CD14-positive monocyte (primary cell): ENCODE data around the gene WASHC4. TPM values are rescaled to one million over a fixed set of nuclear protein-coding genes. Genes with fewer than 3 reads are reported as not detected.

Source experiments
- DNase-seq, 3 donors: peaks; one replicate each; pipeline ENCODE4 v3.0.0-alpha.2; 2011 to 2022
- H2AFZ ChIP-seq: 2 replicates; pipeline ENCODE4 v1.6.0; 2012; ENCODE audit warnings: mild to moderate bottlenecking, low read depth, low read length, inconsistent platforms; ENCODE audit not compliant: insufficient read depth, poor library complexity, severe bottlenecking
- H3K27ac ChIP-seq, 2 donors: 1 replicate in 1 of 2; 2 replicates in 1 of 2; pipeline ENCODE4 v1.5.1; 2012 to 2013; ENCODE audit warnings: low read length in 2 of 2, control low read depth in 1 of 2, inconsistent platforms in 1 of 2, low read depth in 1 of 2, mild to moderate bottlenecking in 1 of 2
- H3K27me3 ChIP-seq, 2 donors: one replicate each; pipeline versions ENCODE4 v1.6.0 to v1.6.1; 2011 to 2013; ENCODE audit warnings: low read length in 2 of 2; ENCODE audit not compliant: control insufficient read depth in 2 of 2, insufficient read depth in 2 of 2
- H3K36me3 ChIP-seq, 2 donors: replicated peaks in 1 of 2; 1 replicate in 1 of 2; 2 replicates in 1 of 2; pipeline versions ENCODE4 v1.5.1 to v1.6.1; 2012 to 2013; ENCODE audit warnings: low read length in 2 of 2, control low read depth in 1 of 2, inconsistent platforms in 1 of 2, mild to moderate bottlenecking in 1 of 2; ENCODE audit not compliant: insufficient read depth in 2 of 2, control insufficient read depth in 1 of 2
- H3K4me1 ChIP-seq, 2 donors: 1 replicate in 1 of 2; 2 replicates in 1 of 2; pipeline versions ENCODE4 v1.5.1 to v1.6.1; 2012 to 2013; ENCODE audit warnings: low read length in 2 of 2, control low read depth in 1 of 2, inconsistent platforms in 1 of 2, mild to moderate bottlenecking in 1 of 2, moderate library complexity in 1 of 2; ENCODE audit not compliant: insufficient read depth in 2 of 2, control insufficient read depth in 1 of 2
- H3K4me2 ChIP-seq: replicated peaks from 2 replicates; pipeline ENCODE3; 2012; ENCODE audit warnings: low read length, moderate library complexity, mild to moderate bottlenecking; ENCODE audit not compliant: poor library complexity, severe bottlenecking; ENCODE audit errors: extremely low read depth
- H3K4me3 ChIP-seq, 3 experiments: fragments of 200-600 bp in 1 of 3; sonication (generic) in 1 of 3; replicated peaks in 1 of 3; 1 replicate in 2 of 3; 2 replicates in 1 of 3; pipeline ENCODE4 v1.5.1; 2011 to 2013; ENCODE audit warnings: low read length in 3 of 3, mild to moderate bottlenecking in 3 of 3, control low read depth in 2 of 3, low read depth in 2 of 3, inconsistent platforms in 1 of 3, moderate library complexity in 1 of 3
- H3K79me2 ChIP-seq: 2 replicates; pipeline ENCODE4 v1.6.0; 2012; ENCODE audit warnings: mild to moderate bottlenecking, control low read depth, inconsistent platforms, low read length, moderate library complexity; ENCODE audit not compliant: insufficient read depth
- H3K9ac ChIP-seq: 2 replicates; pipeline ENCODE4 v1.6.0; 2017; ENCODE audit warnings: low read length, mild to moderate bottlenecking; ENCODE audit not compliant: insufficient read depth, poor library complexity, severe bottlenecking
- H3K9me3 ChIP-seq, 2 donors: replicated peaks in 1 of 2; 1 replicate in 1 of 2; 2 replicates in 1 of 2; pipeline versions ENCODE4 v1.5.1 to v1.6.1; 2012 to 2013; ENCODE audit warnings: low read length in 2 of 2, control low read depth in 1 of 2; ENCODE audit not compliant: control insufficient read depth in 1 of 2, insufficient read depth in 1 of 2
- H4K20me1 ChIP-seq: 2 replicates; pipeline ENCODE4 v1.6.0; 2012; ENCODE audit warnings: mild to moderate bottlenecking, low read length, control low read depth, moderate library complexity; ENCODE audit not compliant: insufficient read depth
- H3K27ac Mint-ChIP-seq, 7 donors: one replicate each; pipeline ENCODE4 v1.8.0; 2020; ENCODE audit warnings: mild to moderate bottlenecking in 7 of 7, mixed read lengths in 7 of 7, moderate library complexity in 6 of 7, inconsistent platforms in 2 of 7
- H3K27me3 Mint-ChIP-seq, 3 donors: one replicate each; pipeline ENCODE4 v1.8.0; 2021 to 2022; ENCODE audit warnings: low read depth in 3 of 3, mild to moderate bottlenecking in 3 of 3, mixed read lengths in 3 of 3, moderate library complexity in 3 of 3, inconsistent platforms in 1 of 3
- H3K36me3 Mint-ChIP-seq, 2 donors: one replicate each; pipeline ENCODE4 v1.8.0; 2020; ENCODE audit warnings: mixed read lengths in 2 of 2, inconsistent platforms in 1 of 2, mild to moderate bottlenecking in 1 of 2
- H3K4me1 Mint-ChIP-seq: one replicate; pipeline ENCODE4 v1.8.0; 2020; ENCODE audit warnings: mild to moderate bottlenecking, mixed read lengths
- H3K4me3 Mint-ChIP-seq, 2 donors: one replicate each; pipeline ENCODE4 v1.8.0; 2020; ENCODE audit warnings: mild to moderate bottlenecking in 2 of 2, mixed read lengths in 2 of 2, moderate library complexity in 1 of 2
- H3K9me3 Mint-ChIP-seq, 7 donors: one replicate each; pipeline ENCODE4 v1.8.0; 2020 to 2022; ENCODE audit warnings: mixed read lengths in 7 of 7, mild to moderate bottlenecking in 6 of 7, moderate library complexity in 6 of 7, inconsistent platforms in 2 of 7
- WGBS: methylation state at CpG from one replicate; pipeline ENCODE4 v1.1.5; 2013; ENCODE audit warnings: missing lambda C conversion rate; ENCODE audit not compliant: insufficient coverage; 5-methylcytosine and 5-hydroxymethylcytosine counted together
- intact Hi-C, 2 donors: fragments of 100-400 bp; cut with micrococcal nuclease; formaldehyde crosslinking; loops; one replicate each; pipeline versions ENCODE4 v1.15.0 to v1.15.1; 2023
- polyA plus RNA-seq, 3 donors: library from polyadenylated mRNA; depleted of rRNA in 1 of 3; unstranded in 2 of 3; stranded (reverse) in 1 of 3; fragments of 300-500 nt in 2 of 3; fragments of >200 nt in 1 of 3; fragmentation: Illumina TruSeq in 2 of 3; gene quantifications; 1 replicate in 2 of 3; 2 replicates in 1 of 3; pipeline ENCODE4 v1.2.3, GENCODE V29; 2012 to 2021
- TF ChIP-seq, protein P1 (sequence below): fragments of 200-600 bp; IDR thresholded peaks from one replicate; pipeline ENCODE4 v1.8.0; 2022; ENCODE audit warnings: antibody characterized with exemption, mild to moderate bottlenecking

WASHC4 gene
- polyA plus RNA-seq, 3 donors: 62.6 to 95.3 (median 69.0) TPM

DNA sequence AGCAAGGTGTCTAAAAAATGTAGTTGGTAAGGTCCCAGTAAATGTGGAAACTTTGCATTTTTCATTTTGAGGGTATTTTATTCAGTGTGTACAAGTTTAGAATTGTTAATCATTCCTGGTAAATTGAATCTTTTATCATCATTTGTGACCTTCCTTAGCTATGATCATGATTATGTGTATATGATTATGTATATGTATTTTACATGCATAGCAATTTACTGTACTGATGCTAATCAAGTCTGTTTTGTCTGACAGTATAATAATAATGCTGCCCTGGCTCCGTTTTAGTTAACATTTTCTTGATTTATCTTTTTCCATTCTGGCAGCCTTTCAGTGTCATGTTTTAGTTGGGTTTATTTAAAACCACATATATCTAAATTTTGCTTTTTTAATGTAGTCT, 9.4 kb downstream of the WASHC4 start:
- peaks cover 81 to 88% of the 10 kb centered on the region in 2 donors for H3K36me3 Mint-ChIP-seq
- intact Hi-C loops: loop anchor here (10.0 kb wide), 3 partner anchors 1152 to 1182 kb away; partner anchors contain the start of genes HSP90B1 (in 1 of the 2) and TDG (in 1 of the 2)
- Histone ChIP-seq H3K27me3 (no peaks in the 10 kb centered on the region), H2AFZ (no peak overlapping the region), H3K79me2 (peaks cover 64% of the 10 kb centered on the region), H3K36me3 (peaks cover 94 to 100% of the 10 kb centered on the region in 2 donors), H3K4me1 (peaks cover 0 to 11% of the 10 kb centered on the region in 2 donors), H3K27ac (no peak overlapping the region), H4K20me1 (peaks cover 100% of the 10 kb centered on the region), H3K9me3 (no peaks in the 10 kb centered on the region), H3K4me3 (no peak overlapping the region), H3K4me2 (no peak overlapping the region), H3K9ac (no peak overlapping the region)
- peaks cover 0 to under 1% (median 0%) of the 10 kb centered on the region in 7 donors for H3K9me3 Mint-ChIP-seq
- no peaks in the 10 kb centered on the region for H3K27me3 Mint-ChIP-seq
- WGBS: no CpG with 5 or more reads among the region's 1 CpG
- no peak overlapping the region for H3K4me3 Mint-ChIP-seq
- H3K4me1 Mint-ChIP-seq: peaks cover 17% of the 10 kb centered on the region
- H3K27ac Mint-ChIP-seq: no peak overlapping the region
- TF ChIP-seq, protein P1, sequence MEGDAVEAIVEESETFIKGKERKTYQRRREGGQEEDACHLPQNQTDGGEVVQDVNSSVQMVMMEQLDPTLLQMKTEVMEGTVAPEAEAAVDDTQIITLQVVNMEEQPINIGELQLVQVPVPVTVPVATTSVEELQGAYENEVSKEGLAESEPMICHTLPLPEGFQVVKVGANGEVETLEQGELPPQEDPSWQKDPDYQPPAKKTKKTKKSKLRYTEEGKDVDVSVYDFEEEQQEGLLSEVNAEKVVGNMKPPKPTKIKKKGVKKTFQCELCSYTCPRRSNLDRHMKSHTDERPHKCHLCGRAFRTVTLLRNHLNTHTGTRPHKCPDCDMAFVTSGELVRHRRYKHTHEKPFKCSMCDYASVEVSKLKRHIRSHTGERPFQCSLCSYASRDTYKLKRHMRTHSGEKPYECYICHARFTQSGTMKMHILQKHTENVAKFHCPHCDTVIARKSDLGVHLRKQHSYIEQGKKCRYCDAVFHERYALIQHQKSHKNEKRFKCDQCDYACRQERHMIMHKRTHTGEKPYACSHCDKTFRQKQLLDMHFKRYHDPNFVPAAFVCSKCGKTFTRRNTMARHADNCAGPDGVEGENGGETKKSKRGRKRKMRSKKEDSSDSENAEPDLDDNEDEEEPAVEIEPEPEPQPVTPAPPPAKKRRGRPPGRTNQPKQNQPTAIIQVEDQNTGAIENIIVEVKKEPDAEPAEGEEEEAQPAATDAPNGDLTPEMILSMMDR: no peak
- no peak for DNase-seq

DNA sequence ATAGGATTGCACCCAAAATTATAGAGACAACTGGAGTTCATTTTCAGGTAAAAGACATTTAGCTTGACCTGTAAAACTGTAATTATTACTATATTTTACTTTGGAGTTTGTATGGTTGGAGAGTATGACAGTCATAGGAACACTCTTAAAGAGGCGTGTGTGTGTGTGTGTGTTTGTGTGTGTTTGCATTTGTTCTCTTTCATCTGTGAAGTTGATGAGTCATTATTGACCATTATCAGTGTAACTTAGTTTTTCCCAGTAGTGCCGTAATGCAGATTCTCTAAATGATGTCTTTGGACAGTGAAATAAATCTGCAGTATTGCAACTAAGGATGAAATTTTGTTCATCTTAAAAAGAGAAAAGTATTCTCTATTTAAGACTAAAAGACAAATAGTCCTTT, 13.0 kb downstream of the WASHC4 start:
- peaks cover 100% of the 10 kb centered on the region for H4K20me1 ChIP-seq
- H3K4me1 ChIP-seq: no peaks in the 10 kb centered on the region
- H3K9me3 Mint-ChIP-seq: no peaks in the 10 kb centered on the region
- no peak overlapping the region for H3K9ac ChIP-seq
- no peak overlapping the region for H3K4me3 Mint-ChIP-seq
- DNase-seq: no peak
- H3K36me3 Mint-ChIP-seq: peaks cover 82 to 92% of the 10 kb centered on the region in 2 donors
- H3K4me1 Mint-ChIP-seq: no peaks in the 10 kb centered on the region
- no peaks in the 10 kb centered on the region for H3K27me3 Mint-ChIP-seq
- H3K36me3 ChIP-seq: peaks cover 98 to 99% of the 10 kb centered on the region in 2 donors
- H3K27ac ChIP-seq: no peak overlapping the region
- H3K27me3 ChIP-seq: no peaks in the 10 kb centered on the region
- TF ChIP-seq, protein P1: no peak
- H3K9me3 ChIP-seq: no peaks in the 10 kb centered on the region
- peak overlapping the region in 1 of 7 donors; percentile 50 for H3K27ac Mint-ChIP-seq
- H3K4me3 ChIP-seq: no peak overlapping the region
- intact Hi-C loops: no loop called here
- 100% methylated on average over 1 of the region's 2 CpGs for WGBS
- H3K79me2 ChIP-seq: peaks cover 47% of the 10 kb centered on the region
- no peak overlapping the region for H3K4me2 ChIP-seq
- H2AFZ ChIP-seq: no peak overlapping the region
